CD4-positive, alpha-beta T cell treated with Interleukin-6 at 100 ng/mL for 8 hours (primary cell): ENCODE results near the gene CSF3.

Experiments
- DNase-seq: peaks from one replicate; pipeline ENCODE4 v3.0.0-alpha.2; 2020; ENCODE audit warnings: mixed read lengths, low spot score

The CSF3 gene

GRCh38 chr17:40015005-40015997 is at the start of gene CSF3:
CSF3 (plus strand) TSS chr17:40015440; CDS start chr17:40015475, 35 bp downstream.
- no peak for DNase-seq

GRCh38 chr17:39966771-39967170 is 48.5 kb upstream of the CSF3 start:
- no peak for DNase-seq

- DNase-seq = no peak
These were observed 46.5 kb upstream of the CSF3 start for GRCh38 chr17:39968761-39969160.

- DNase-seq = no peak
These were observed 45.9 kb upstream of the CSF3 start for GRCh38 chr17:39969375-39969774.

GRCh38 chr17:39970157-39970692 is 45.0 kb upstream of the CSF3 start:
- no peak for DNase-seq

GRCh38 chr17:39971076-39971603 is 44.1 kb upstream of the CSF3 start:
- DNase-seq = no peak

GRCh38 chr17:39972271-39972670 is 43.0 kb upstream of the CSF3 start:
- DNase-seq = no peak

- DNase-seq = no peak
These were observed 41.7 kb upstream of the CSF3 start for GRCh38 chr17:39973496-39973895.

GRCh38 chr17:39974433-39974832 is 40.8 kb upstream of the CSF3 start:
- DNase-seq = no peak

- no peak for DNase-seq
These were observed 39.4 kb upstream of the CSF3 start for GRCh38 chr17:39975801-39976200.

GRCh38 chr17:39979016-39979670 is 36.1 kb upstream of the CSF3 start:
- no peak for DNase-seq

GRCh38 chr17:39979893-39980350 is 35.3 kb upstream of the CSF3 start:
- no peak for DNase-seq

GRCh38 chr17:39980351-39981206 is 34.7 kb upstream of the CSF3 start, which contains the start of gene PSMD3:
PSMD3 (plus strand) TSS chr17:39980807; CDS start chr17:39980971, 164 bp downstream.
- peak; percentile 99 for DNase-seq

GRCh38 chr17:39981207-39981741 is 34.0 kb upstream of the CSF3 start:
- no peak for DNase-seq

- no peak for DNase-seq
These were observed 33.4 kb upstream of the CSF3 start for GRCh38 chr17:39981766-39982375.

- DNase-seq = no peak
These were observed 26.9 kb upstream of the CSF3 start for GRCh38 chr17:39988206-39988810.

GRCh38 chr17:39994448-39994847 is 20.8 kb upstream of the CSF3 start:
- DNase-seq = no peak

GRCh38 chr17:39995438-39995837 is 19.8 kb upstream of the CSF3 start:
- DNase-seq = no peak

GRCh38 chr17:39996162-39996561 is 19.1 kb upstream of the CSF3 start:
- no peak for DNase-seq

GRCh38 chr17:39996800-39997199 is 18.4 kb upstream of the CSF3 start:
- DNase-seq = no peak
